H1 (cell line): ENCODE data around the gene TBC1D32. TPM values are rescaled to one million over a fixed set of nuclear protein-coding genes. Genes with fewer than 3 reads are reported as not detected.
"Not testable (repeated sequence)": the region's sequence is repeated elsewhere in the genome, so short reads cannot be mapped to it uniquely, and the experiment has no call there.

Experiments
- CTCF ChIA-PET: fragments of 300-600 bp; sonication (Branson Sonifier 250); formaldehyde crosslinking; loops from one replicate; lab custom pipeline; 2021; ENCODE audit not compliant: partially characterized antibody; lab: Charles Lee
- POLR2A ChIA-PET: fragments of 300-600 bp; sonication (Branson Sonifier 250); formaldehyde crosslinking; loops from one replicate; lab custom pipeline; 2021; ENCODE audit warnings: inconsistent platforms; ENCODE audit not compliant: partially characterized antibody; lab: Charles Lee
- DNase-seq, 2 experiments: peaks; one replicate each; pipeline versions ENCODE4 v3.0.0 to v3.0.0-alpha.2; 2010 to 2022; ENCODE audit warnings: low spot score in 2 of 2, low read depth in 1 of 2, mixed read lengths in 1 of 2
- FAIRE-seq: peaks from 2 replicates; lab custom pipeline; 2011; peaks lifted over from hg19 to GRCh38; lab: Jason Lieb, UNC
- H2AFZ ChIP-seq: 2 replicates; pipeline ENCODE4 v1.8.1; 2012; ENCODE audit warnings: low read length, inconsistent platforms
- H2AK5ac ChIP-seq: 2 replicates; pipeline ENCODE4 v1.6.1; 2013; ENCODE audit warnings: low read depth, low read length
- H2BK120ac ChIP-seq: replicated peaks from 2 replicates; pipeline ENCODE3; 2013; ENCODE audit warnings: low read depth, low read length, inconsistent platforms
- H2BK12ac ChIP-seq: 2 replicates; pipeline ENCODE4 v1.6.1; 2013; ENCODE audit warnings: low read depth, low read length
- H2BK15ac ChIP-seq: 2 replicates; pipeline ENCODE4 v1.6.1; 2013; ENCODE audit warnings: low read length
- H2BK20ac ChIP-seq: 2 replicates; pipeline ENCODE4 v1.6.1; 2013; ENCODE audit warnings: low read length
- H2BK5ac ChIP-seq: 2 replicates; pipeline ENCODE4 v1.6.1; 2013; ENCODE audit warnings: low read depth, low read length
- H3K14ac ChIP-seq: 2 replicates; pipeline ENCODE4 v1.6.1; 2013; ENCODE audit warnings: inconsistent platforms; ENCODE audit not compliant: insufficient read length
- H3K18ac ChIP-seq: 2 replicates; pipeline ENCODE4 v1.6.1; 2013; ENCODE audit warnings: low read length; ENCODE audit errors: extremely low read depth
- H3K23ac ChIP-seq: 2 replicates; pipeline ENCODE4 v1.6.1; 2013; ENCODE audit warnings: inconsistent platforms; ENCODE audit not compliant: insufficient read length
- H3K23me2 ChIP-seq: 2 replicates; pipeline ENCODE4 v1.6.1; 2013; ENCODE audit warnings: low read depth, low read length
- H3K27ac ChIP-seq: 2 replicates; pipeline ENCODE4 v1.6.1; 2011; ENCODE audit warnings: low read depth, low read length, inconsistent platforms
- H3K27me3 ChIP-seq, 4 experiments: replicated peaks in 1 of 4; 1 replicate in 1 of 4; 2 replicates in 3 of 4; pipeline versions ENCODE4 v1.6.1 to v1.8.1; 2011 to 2013; ENCODE audit warnings: low read length in 3 of 4, mild to moderate bottlenecking in 3 of 4, inconsistent platforms in 2 of 4, mixed read lengths in 2 of 4, moderate library complexity in 1 of 4; ENCODE audit not compliant: control insufficient read depth in 3 of 4, insufficient read depth in 3 of 4; ENCODE audit errors: extremely low read depth in 1 of 4
- H3K36me3 ChIP-seq, 4 experiments: 2 replicates each; pipeline versions ENCODE4 v1.6.1 to v1.8.1; 2011 to 2013; ENCODE audit warnings: mild to moderate bottlenecking in 4 of 4, low read length in 3 of 4, moderate library complexity in 2 of 4, control low read depth in 1 of 4, inconsistent platforms in 1 of 4; ENCODE audit not compliant: insufficient read depth in 4 of 4, control insufficient read depth in 2 of 4
- H3K4ac ChIP-seq: replicated peaks from 2 replicates; pipeline ENCODE3; 2013; ENCODE audit warnings: low read length, low read depth, mixed read lengths, inconsistent platforms; ENCODE audit not compliant: insufficient read length
- H3K4me1 ChIP-seq, 4 experiments: replicated peaks in 1 of 4; 1 replicate in 1 of 4; 2 replicates in 3 of 4; pipeline versions ENCODE4 v1.6.1 to v1.8.1; 2011 to 2013; ENCODE audit warnings: low read length in 3 of 4, inconsistent platforms in 2 of 4, mixed read lengths in 1 of 4; ENCODE audit not compliant: insufficient read depth in 4 of 4, control insufficient read depth in 3 of 4
- H3K4me2 ChIP-seq, 2 experiments: 2 replicates each; pipeline versions ENCODE4 v1.6.1 to v1.8.1; 2011 to 2013; ENCODE audit warnings: low read depth in 2 of 2, low read length in 2 of 2, control low read depth in 1 of 2, inconsistent platforms in 1 of 2, mild to moderate bottlenecking in 1 of 2; ENCODE audit not compliant: insufficient read depth in 1 of 2
- H3K4me3 ChIP-seq, 4 experiments: fragments of 200-600, 300-600 bp in 1 of 4; sonication (generic), shearing (Covaris generic), sonication (Bioruptor Twin) in 1 of 4; 2 replicates each; pipeline versions ENCODE4 v1.5.1 to v1.8.1; 2011 to 2016; ENCODE audit warnings: low read length in 4 of 4, low read depth in 3 of 4, control low read depth in 2 of 4, inconsistent platforms in 2 of 4, mild to moderate bottlenecking in 2 of 4, mixed read lengths in 1 of 4, moderate library complexity in 1 of 4; ENCODE audit not compliant: insufficient read depth in 2 of 4; ENCODE audit errors: extremely low read depth in 1 of 4
- H3K56ac ChIP-seq: replicated peaks from 2 replicates; pipeline ENCODE3; 2013; ENCODE audit warnings: low read depth, mild to moderate bottlenecking, mixed read lengths, low read length, inconsistent platforms; ENCODE audit not compliant: insufficient read length
- H3K79me1 ChIP-seq: 2 replicates; pipeline ENCODE4 v1.6.1; 2013; ENCODE audit warnings: low read depth, low read length, control low read depth
- H3K79me2 ChIP-seq, 2 experiments: 2 replicates each; pipeline versions ENCODE4 v1.6.1 to v1.8.1; 2012 to 2013; ENCODE audit warnings: low read length in 2 of 2, mild to moderate bottlenecking in 2 of 2, inconsistent platforms in 1 of 2; ENCODE audit not compliant: insufficient read depth in 2 of 2, control insufficient read depth in 1 of 2
- H3K9ac ChIP-seq, 4 experiments: replicated peaks in 1 of 4; 1 replicate in 1 of 4; 2 replicates in 3 of 4; pipeline versions ENCODE4 v1.6.1 to v1.8.1; 2011 to 2013; ENCODE audit warnings: low read depth in 3 of 4, low read length in 3 of 4, control low read depth in 2 of 4, mild to moderate bottlenecking in 2 of 4, moderate library complexity in 2 of 4, inconsistent platforms in 1 of 4; ENCODE audit errors: extremely low read depth in 1 of 4
- H3K9me3 ChIP-seq, 2 experiments: 2 replicates each; pipeline versions ENCODE4 v1.6.1 to v1.8.1; 2012 to 2013; ENCODE audit warnings: mild to moderate bottlenecking in 2 of 2, moderate library complexity in 2 of 2, control low read depth in 1 of 2, inconsistent platforms in 1 of 2, low read depth in 1 of 2, low read length in 1 of 2, mixed read lengths in 1 of 2; ENCODE audit not compliant: insufficient read depth in 2 of 2
- H4K20me1 ChIP-seq, 2 experiments: replicated peaks in 1 of 2; 2 replicates each; pipeline versions ENCODE3 to v1.8.1; 2011 to 2013; ENCODE audit warnings: inconsistent platforms in 2 of 2, low read length in 2 of 2, mild to moderate bottlenecking in 1 of 2; ENCODE audit not compliant: insufficient read depth in 2 of 2, control insufficient read depth in 1 of 2
- H4K5ac ChIP-seq: 2 replicates; pipeline ENCODE4 v1.6.1; 2013; ENCODE audit warnings: low read length, low read depth, mixed read lengths, inconsistent platforms; ENCODE audit not compliant: insufficient read length
- H4K8ac ChIP-seq: 2 replicates; pipeline ENCODE4 v1.8.0; 2013; ENCODE audit warnings: mild to moderate bottlenecking, moderate library complexity, low read length, inconsistent platforms; ENCODE audit not compliant: insufficient read depth; ENCODE audit errors: extremely low read depth
- H4K91ac ChIP-seq: replicated peaks from 2 replicates; pipeline ENCODE3; 2013; ENCODE audit warnings: low read length, mixed read lengths, inconsistent platforms; ENCODE audit not compliant: insufficient read length
- BACH1 ChIP-seq: IDR thresholded peaks from 2 replicates; pipeline ENCODE4 v1.6.1; 2012; ENCODE audit warnings: low read length, improper control_type of control experiment
- CBX5 ChIP-seq: fragments of 300-800, 300-1000 bp; sonication (generic); IDR thresholded peaks from 2 replicates; pipeline ENCODE4 v1.7.1; 2016; ENCODE audit warnings: antibody characterized with exemption, low read length, low read depth
- CEBPB ChIP-seq: IDR thresholded peaks from 2 replicates; pipeline ENCODE4 v1.6.1; 2012; ENCODE audit warnings: low read depth, low read length
- EP300 ChIP-seq, 2 experiments: IDR thresholded peaks; 1 replicate in 1 of 2; 2 replicates in 1 of 2; pipeline ENCODE4 v1.6.1; 2011 to 2012; ENCODE audit warnings: low read depth in 2 of 2, low read length in 2 of 2, mild to moderate bottlenecking in 2 of 2, borderline replicate concordance in 1 of 2, inconsistent platforms in 1 of 2, moderate library complexity in 1 of 2
- JUN ChIP-seq: IDR thresholded peaks from 2 replicates; pipeline ENCODE4 v1.6.1; 2011; ENCODE audit warnings: low read depth, mild to moderate bottlenecking, improper control_type of control experiment, low read length
- SIRT6 ChIP-seq: IDR thresholded peaks from one replicate; pipeline ENCODE4 v1.7.1; 2012; ENCODE audit warnings: low read length, inconsistent platforms
- TAF1 ChIP-seq: IDR thresholded peaks from 2 replicates; pipeline ENCODE4 v1.6.1; 2011; ENCODE audit warnings: mild to moderate bottlenecking, low read depth, low read length
- WGBS, 2 experiments: shearing (Covaris generic) in 1 of 2; methylation state at CpG; one replicate each; pipeline versions ENCODE4 v1.1.6 to v1.1.7; 2013 to 2015; ENCODE audit warnings: low lambda C conversion rate in 2 of 2, mixed read lengths in 2 of 2, inconsistent platforms in 1 of 2, low coverage in 1 of 2, missing lambda C conversion rate in 1 of 2; ENCODE audit not compliant: insufficient replicate concordance in 2 of 2, insufficient coverage in 1 of 2, insufficient read length in 1 of 2; ENCODE audit errors: extremely low coverage in 1 of 2, missing lambda C conversion rate in 1 of 2; 5-methylcytosine and 5-hydroxymethylcytosine counted together
- polyA plus RNA-seq, 7 experiments: library from polyadenylated mRNA; depleted of rRNA in 3 of 7; stranded (reverse) in 5 of 7; unstranded in 2 of 7; fragments of >200 nt in 5 of 7; fragments of 200-250 nt in 2 of 7; gene quantifications; 1 replicate in 5 of 7; 2 replicates in 1 of 7; 4 replicates in 1 of 7; pipeline versions ENCODE4 v1.2.1 to v1.2.3, GENCODE V29; 2011 to 2013; ENCODE audit warnings: missing spikeins in 2 of 7, mixed read lengths in 2 of 7
- total RNA-seq: library from RNA; stranded (reverse); fragmentation: NEBNext Ultra II Directional; extraction: Animal tissue kit (Norgen Biotek cat#: 25700); gene quantifications from 2 replicates; pipeline ENCODE4 v1.2.1, GENCODE V29; 2021

TBC1D32 gene
- total and polyA plus RNA-seq, 2 of the 8 experiments (the other 6 are each of a cell fraction or from before 2014, with no cell fraction given): 5.3 to 7.1 TPM

GRCh38 chr6:121302882-121303281 is 31.4 kb downstream of the TBC1D32 start (continued):
- TF ChIP-seq BACH1 (no peak), CEBPB (no peak), TAF1 (no peak), EP300 (IDR thresholded peaks at IDR 0.05; ENCODE audit: borderline replicate concordance in 1 of 2, low read depth in 2 of 2, low read length in 2 of 2) (no peak), CBX5 (no peak), SIRT6 (no peak), JUN (no peak)

GRCh38 chr6:121301156-121301555 is 33.1 kb downstream of the TBC1D32 start:
- H2BK20ac ChIP-seq, H3K4ac ChIP-seq, H2BK12ac ChIP-seq, H3K23me2 ChIP-seq, H3K27me3 ChIP-seq, DNase-seq, H4K20me1 ChIP-seq, H2AFZ ChIP-seq, H4K5ac ChIP-seq, H3K23ac ChIP-seq, H3K79me2 ChIP-seq, H2BK5ac ChIP-seq, H3K79me1 ChIP-seq, H3K9me3 ChIP-seq, H3K9ac ChIP-seq, H3K4me1 ChIP-seq, FAIRE-seq, H2BK120ac ChIP-seq, H4K91ac ChIP-seq, H3K36me3 ChIP-seq, H2BK15ac ChIP-seq, H3K27ac ChIP-seq, H3K4me3 ChIP-seq, POLR2A ChIA-PET, H2AK5ac ChIP-seq, H4K8ac ChIP-seq, H3K14ac ChIP-seq, H3K4me2 ChIP-seq, H3K56ac ChIP-seq, H3K18ac ChIP-seq: not testable (repeated sequence)
- CTCF ChIA-PET: interaction anchor here (0.9 kb wide), 1 partner anchor 246 kb away, joined by 5 read pairs; no protein-coding TSS in a partner anchor
- 98% methylated on average over 3 of the region's 3 CpGs; no CpG with 5 or more reads in 1 of the 2 experiments for WGBS, 2 experiments
